ENCODE results near the gene BMPR1B. TPM values are rescaled to one million over a fixed set of nuclear protein-coding genes. Genes with fewer than 3 reads are reported as not detected.

The BMPR1B gene
- total and polyA plus RNA-seq, 2 of the 8 experiments (the other 6 are each of a cell fraction or from before 2014, with no cell fraction given) = 0.14 to 1.1 TPM

DNA sequence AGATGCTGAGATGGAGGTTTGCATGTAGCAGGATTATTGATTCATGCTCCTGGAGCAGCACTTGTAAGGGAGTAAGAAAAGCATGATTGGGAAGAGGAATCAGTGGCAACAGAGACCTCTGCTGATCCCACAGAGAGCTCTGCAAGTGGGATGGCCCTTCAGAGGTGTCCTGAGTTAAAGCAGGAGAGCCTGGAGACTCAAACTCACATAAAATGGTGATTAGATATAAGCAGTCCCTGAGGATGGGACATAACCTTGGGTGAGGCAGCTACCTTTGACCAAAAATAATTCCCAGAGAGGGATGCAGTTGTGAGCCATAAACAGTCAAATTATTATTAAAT lies 25.4 kb upstream of the BMPR1B start:
- Histone ChIP-seq H3K79me1 (ENCODE audit: low read depth, low read length) (no peaks in the 10 kb centered on the region), H3K23ac (ENCODE audit: insufficient read length) (no peak overlapping the region), H2BK12ac (ENCODE audit: low read depth, low read length) (no peak overlapping the region), H3K4me3 (ENCODE audit: extremely low read depth in 1 of 4, insufficient read depth in 2 of 4, low read depth in 3 of 4, low read length in 4 of 4) (no peak overlapping the region), H3K14ac (ENCODE audit: insufficient read length) (no peak overlapping the region), H2BK15ac (ENCODE audit: low read length) (no peak overlapping the region), H3K4me1 (replicated peaks in 1 of 4; ENCODE audit: control insufficient read depth in 3 of 4, insufficient read depth in 4 of 4, low read length in 3 of 4) (no peaks in the 10 kb centered on the region), H3K56ac (replicated peaks; ENCODE audit: insufficient read length, low read depth, low read length) (no peak overlapping the region), H3K9me3 (ENCODE audit: insufficient read depth in 2 of 2, low read depth in 1 of 2, low read length in 1 of 2) (no peaks in the 10 kb centered on the region), H2AFZ (ENCODE audit: low read length) (no peak overlapping the region), H3K23me2 (ENCODE audit: low read depth, low read length) (no peaks in the 10 kb centered on the region), H3K4me2 (ENCODE audit: insufficient read depth in 1 of 2, low read depth in 2 of 2, low read length in 2 of 2) (no peak overlapping the region), H4K20me1 (replicated peaks in 1 of 2; ENCODE audit: control insufficient read depth in 1 of 2, insufficient read depth in 2 of 2, low read length in 2 of 2) (no peaks in the 10 kb centered on the region), H4K91ac (replicated peaks; ENCODE audit: insufficient read length, low read length) (no peak overlapping the region), H2BK5ac (ENCODE audit: low read depth, low read length) (no peak overlapping the region), H3K9ac (replicated peaks in 1 of 4; ENCODE audit: extremely low read depth in 1 of 4, low read depth in 3 of 4, low read length in 3 of 4) (no peak overlapping the region), H3K4ac (replicated peaks; ENCODE audit: insufficient read length, low read depth, low read length) (no peak overlapping the region), H2AK5ac (ENCODE audit: low read depth, low read length) (no peak overlapping the region), H3K18ac (ENCODE audit: extremely low read depth, low read length) (no peak overlapping the region), H3K27ac (ENCODE audit: low read depth, low read length) (no peak overlapping the region), H3K36me3 (ENCODE audit: control insufficient read depth in 2 of 4, insufficient read depth in 4 of 4, low read length in 3 of 4) (no peaks in the 10 kb centered on the region), H4K8ac (ENCODE audit: extremely low read depth, insufficient read depth, low read length) (no peak overlapping the region), H3K27me3 (replicated peaks in 1 of 4; ENCODE audit: control insufficient read depth in 3 of 4, extremely low read depth in 1 of 4, insufficient read depth in 3 of 4, low read length in 3 of 4) (no peaks in the 10 kb centered on the region), H2BK20ac (ENCODE audit: low read length) (no peak overlapping the region), H3K79me2 (ENCODE audit: control insufficient read depth in 1 of 2, insufficient read depth in 2 of 2, low read length in 2 of 2) (no peaks in the 10 kb centered on the region), H4K5ac (ENCODE audit: insufficient read length, low read depth, low read length) (no peak overlapping the region), H2BK120ac (replicated peaks; ENCODE audit: low read depth, low read length) (no peak overlapping the region)
- FAIRE-seq = no peak
- ChIA-PET POLR2A (ENCODE audit: partially characterized antibody) (no interaction called here), CTCF (ENCODE audit: partially characterized antibody) (interaction anchor here (1.0 to 3.4 kb wide), 9 partner anchors 9 to 373 kb away, joined by 3 to 20 read pairs (median 4); no protein-coding TSS in a partner anchor)
- DNase-seq (ENCODE audit: low read depth in 1 of 2, low spot score in 2 of 2) = no peak
- no peak for TF ChIP-seq SIX5 (IDR thresholded peaks at IDR 0.05; ENCODE audit: low read depth, low read length)
- no peak for TF ChIP-seq SUZ12 (IDR thresholded peaks at IDR 0.05; ENCODE audit: low read length)
- TF ChIP-seq, protein P1, sequence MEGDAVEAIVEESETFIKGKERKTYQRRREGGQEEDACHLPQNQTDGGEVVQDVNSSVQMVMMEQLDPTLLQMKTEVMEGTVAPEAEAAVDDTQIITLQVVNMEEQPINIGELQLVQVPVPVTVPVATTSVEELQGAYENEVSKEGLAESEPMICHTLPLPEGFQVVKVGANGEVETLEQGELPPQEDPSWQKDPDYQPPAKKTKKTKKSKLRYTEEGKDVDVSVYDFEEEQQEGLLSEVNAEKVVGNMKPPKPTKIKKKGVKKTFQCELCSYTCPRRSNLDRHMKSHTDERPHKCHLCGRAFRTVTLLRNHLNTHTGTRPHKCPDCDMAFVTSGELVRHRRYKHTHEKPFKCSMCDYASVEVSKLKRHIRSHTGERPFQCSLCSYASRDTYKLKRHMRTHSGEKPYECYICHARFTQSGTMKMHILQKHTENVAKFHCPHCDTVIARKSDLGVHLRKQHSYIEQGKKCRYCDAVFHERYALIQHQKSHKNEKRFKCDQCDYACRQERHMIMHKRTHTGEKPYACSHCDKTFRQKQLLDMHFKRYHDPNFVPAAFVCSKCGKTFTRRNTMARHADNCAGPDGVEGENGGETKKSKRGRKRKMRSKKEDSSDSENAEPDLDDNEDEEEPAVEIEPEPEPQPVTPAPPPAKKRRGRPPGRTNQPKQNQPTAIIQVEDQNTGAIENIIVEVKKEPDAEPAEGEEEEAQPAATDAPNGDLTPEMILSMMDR (IDR thresholded peaks at IDR 0.05; ENCODE audit: control extremely low read depth in 1 of 3, insufficient read depth in 1 of 3, low read depth in 1 of 3, low read length in 3 of 3) = no peak
- no peak for TF ChIP-seq RAD21 (IDR thresholded peaks at IDR 0.05 in 1 of 2, conservative IDR thresholded peaks at IDR 0.05 in 1 of 2; ENCODE audit: low read depth in 2 of 2, low read length in 2 of 2)
- no peak for TF ChIP-seq CHD1 (IDR thresholded peaks at IDR 0.05; ENCODE audit: low read depth, low read length)
- no peak for TF ChIP-seq CBX5 (IDR thresholded peaks at IDR 0.05; ENCODE audit: low read depth, low read length)
- TF ChIP-seq HDAC2 (IDR thresholded peaks at IDR 0.05; ENCODE audit: borderline replicate concordance in 1 of 2, low read depth in 2 of 2, low read length in 2 of 2) = no peak
- TF ChIP-seq SP4 (IDR thresholded peaks at IDR 0.05; ENCODE audit: low read length) = no peak
- no peak for TF ChIP-seq CEBPB (IDR thresholded peaks at IDR 0.05; ENCODE audit: low read depth, low read length)
- TF ChIP-seq RFX5 (IDR thresholded peaks at IDR 0.05; ENCODE audit: borderline replicate concordance, low read depth, low read length) = no peak
- TF ChIP-seq TEAD4 (IDR thresholded peaks at IDR 0.05; ENCODE audit: low read depth, low read length) = no peak
- TF ChIP-seq TAF1 (IDR thresholded peaks at IDR 0.05; ENCODE audit: low read depth, low read length) = no peak
- no peak for TF ChIP-seq POU5F1 (IDR thresholded peaks at IDR 0.05; ENCODE audit: low read depth, low read length)
- TF ChIP-seq TCF12 (IDR thresholded peaks at IDR 0.05; ENCODE audit: low read depth, low read length) = no peak

Data from H1 (cell line).